Activated T-cell treated with anti-CD3 and anti-CD28 coated beads, Interleukin-2, amount 50 U/mL, for 72 hours (primary cell): ENCODE data around the gene HAPLN3. TPM values are rescaled to one million over a fixed set of nuclear protein-coding genes. Genes with fewer than 3 reads are reported as not detected.
A peak's percentile ranks its signal among the peaks of the same experiment; 100 is the strongest.
"Not testable (repeated sequence)": the region's sequence is repeated elsewhere in the genome, so short reads cannot be mapped to it uniquely, and the experiment has no call there.

Source experiments
- ATAC-seq, 2 donors: fragments of 150-1000 bp; cut with Tn5 transposase; replicated peaks in 1 of 2; 2 replicates each; pipeline ENCODE4 v1.10.0; 2021; ENCODE audit warnings: moderate library complexity in 2 of 2, mild to moderate bottlenecking in 1 of 2
- DNase-seq, 2 donors: peaks; one replicate each; pipeline ENCODE4 v3.0.0; 2021 to 2022; ENCODE audit warnings: mixed read lengths in 1 of 2
- H3K27ac Mint-ChIP-seq: one replicate; pipeline ENCODE4 v1.8.0; 2022; ENCODE audit warnings: mild to moderate bottlenecking, moderate library complexity, mixed read lengths
- H3K27me3 Mint-ChIP-seq: one replicate; pipeline ENCODE4 v1.8.0; 2022; ENCODE audit warnings: low read depth, mixed read lengths
- H3K36me3 Mint-ChIP-seq, 2 donors: one replicate each; pipeline ENCODE4 v1.8.0; 2022; ENCODE audit warnings: mixed read lengths in 2 of 2, mild to moderate bottlenecking in 1 of 2; ENCODE audit not compliant: insufficient read depth in 2 of 2
- H3K4me1 Mint-ChIP-seq: one replicate; pipeline ENCODE4 v1.8.0; 2022; ENCODE audit warnings: low read depth, mixed read lengths
- H3K4me3 Mint-ChIP-seq, 2 donors: one replicate each; pipeline ENCODE4 v1.8.0; 2022; ENCODE audit warnings: mild to moderate bottlenecking in 2 of 2, mixed read lengths in 2 of 2, moderate library complexity in 2 of 2
- H3K9me3 Mint-ChIP-seq, 2 donors: one replicate each; pipeline ENCODE4 v1.8.0; 2022; ENCODE audit warnings: mixed read lengths in 2 of 2
- total RNA-seq, 2 donors: library from RNA; stranded (reverse); gene quantifications; one replicate each; pipeline ENCODE4 v1.2.3, GENCODE V29; 2022

Gene HAPLN3
- total RNA-seq, 2 donors from 2014 or later = 82.5 to 114 TPM

DNA sequence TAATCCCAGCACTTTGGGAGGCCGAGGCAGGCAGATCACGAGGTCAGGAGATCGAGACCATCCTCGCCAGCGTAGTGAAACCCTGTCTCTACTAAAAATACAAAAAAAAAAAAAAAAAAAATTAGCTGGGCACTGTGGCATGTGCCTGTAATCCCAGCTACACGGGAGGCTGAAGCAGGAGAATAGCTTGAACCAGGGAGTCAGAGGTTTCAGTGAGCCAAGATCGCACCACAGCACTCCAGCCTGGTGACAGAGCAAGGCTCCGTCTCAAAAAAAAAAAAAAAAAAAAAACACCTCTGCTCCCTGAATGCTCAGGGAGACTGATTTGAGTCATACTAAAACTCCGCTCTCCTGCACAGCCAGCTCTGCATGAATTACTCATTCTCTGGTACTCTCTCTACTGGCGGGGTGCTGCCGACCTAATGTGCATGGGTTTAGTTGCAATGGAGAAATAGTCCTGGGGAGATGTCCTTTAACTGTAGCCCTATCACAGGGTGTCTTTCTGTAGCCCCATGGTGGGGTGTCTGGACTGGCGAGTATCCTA is 25.6 kb upstream of the HAPLN3 start:
- ATAC-seq (peak; percentile 82 to 85), DNase-seq (peak; percentile 62 to 67)
- H3K27me3 Mint-ChIP-seq, H3K9me3 Mint-ChIP-seq, H3K27ac Mint-ChIP-seq, H3K36me3 Mint-ChIP-seq: not testable (repeated sequence)
- Mint-ChIP-seq H3K4me1 (peaks cover 44% of the 10 kb centered on the region), H3K4me3 (peak overlapping the region; percentile 43 to 48)

DNA sequence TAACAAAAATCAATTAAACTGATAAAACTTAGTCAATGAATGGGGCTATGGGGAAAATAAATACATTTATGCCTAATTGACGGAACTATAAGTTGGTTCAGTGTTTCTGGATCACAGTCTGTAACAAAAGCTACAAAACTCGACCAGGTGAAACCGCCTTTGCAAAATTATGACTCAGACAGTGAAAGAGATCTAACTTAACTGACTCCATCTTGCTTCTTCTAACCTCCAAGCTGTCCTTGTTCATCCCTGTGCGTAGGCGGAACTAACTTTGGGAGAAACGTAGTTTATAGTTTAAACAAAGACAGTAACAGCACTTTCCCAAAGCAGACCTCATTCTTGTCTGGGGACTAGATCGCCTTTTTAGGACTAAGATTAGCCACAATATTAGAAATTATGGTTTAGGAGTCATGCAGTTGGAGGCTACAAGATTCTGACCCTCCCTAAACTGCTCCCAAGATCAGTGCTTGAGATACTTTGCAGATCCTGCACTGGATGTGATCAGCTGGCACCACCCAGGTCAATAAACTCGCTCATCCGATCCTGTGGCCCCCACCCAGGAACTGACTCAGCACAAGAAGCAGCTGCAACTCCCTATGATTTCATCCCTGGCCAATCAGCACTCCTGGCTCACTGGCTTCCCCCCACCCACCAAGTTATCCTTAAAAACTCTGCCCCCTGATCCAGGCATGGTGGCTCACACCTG is 25.0 kb upstream of the HAPLN3 start:
- peaks cover 44% of the 10 kb centered on the region for H3K4me1 Mint-ChIP-seq
- ATAC-seq (no peak), DNase-seq (no peak)
- H3K27me3 Mint-ChIP-seq = no peaks in the 10 kb centered on the region
- H3K36me3 Mint-ChIP-seq = no peaks in the 10 kb centered on the region
- no peak overlapping the region for H3K27ac Mint-ChIP-seq
- no peaks in the 10 kb centered on the region for H3K9me3 Mint-ChIP-seq
- H3K4me3 Mint-ChIP-seq = peak overlapping the region; percentile 43 to 48

GRCh38 chr15:88918738-88919137 is 23.4 kb upstream of the HAPLN3 start:
- Mint-ChIP-seq H3K36me3 (no peaks in the 10 kb centered on the region), H3K9me3 (no peaks in the 10 kb centered on the region), H3K27me3 (no peaks in the 10 kb centered on the region), H3K27ac (no peak overlapping the region), H3K4me1 (peaks cover 44% of the 10 kb centered on the region), H3K4me3 (peak overlapping the region; percentile 54 to 60)
- ATAC-seq = peak; percentile 87 to 90
- peak; percentile 71 to 73 for DNase-seq

DNA sequence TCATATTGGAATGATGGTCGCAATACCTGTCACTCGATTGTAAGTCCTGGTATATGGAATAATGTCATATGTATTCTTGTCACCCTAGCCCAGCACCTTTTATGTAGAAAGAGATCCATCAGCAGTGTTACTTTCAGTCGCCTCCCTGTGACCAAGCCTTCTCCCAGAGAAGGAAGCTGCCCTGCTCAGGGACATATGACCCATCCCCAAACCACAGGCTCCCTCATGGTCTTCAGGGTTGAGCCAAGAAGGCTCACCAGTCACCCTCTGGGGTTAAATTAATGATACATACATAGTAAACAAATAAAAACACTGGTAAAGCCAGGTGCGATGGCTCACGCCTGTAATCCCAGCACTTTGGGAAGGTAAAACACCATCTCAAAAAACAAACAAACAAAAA is 22.4 kb upstream of the HAPLN3 start:
- no peak overlapping the region for H3K4me3 Mint-ChIP-seq
- H3K4me1 Mint-ChIP-seq = peaks cover 49% of the 10 kb centered on the region
- DNase-seq (no peak), ATAC-seq (no peak)
- no peak overlapping the region for H3K27ac Mint-ChIP-seq
- no peaks in the 10 kb centered on the region for H3K36me3 Mint-ChIP-seq
- no peaks in the 10 kb centered on the region for H3K9me3 Mint-ChIP-seq
- H3K27me3 Mint-ChIP-seq = no peaks in the 10 kb centered on the region

- no peak overlapping the region for H3K27ac Mint-ChIP-seq
- peaks cover 50% of the 10 kb centered on the region for H3K4me1 Mint-ChIP-seq
- no peaks in the 10 kb centered on the region for H3K9me3 Mint-ChIP-seq
- ATAC-seq (no peak), DNase-seq (no peak)
- no peak overlapping the region for H3K4me3 Mint-ChIP-seq
- no peaks in the 10 kb centered on the region for H3K27me3 Mint-ChIP-seq
- no peaks in the 10 kb centered on the region for H3K36me3 Mint-ChIP-seq
Observed at GRCh38 chr15:88915354-88915753, 20.0 kb upstream of the HAPLN3 start.

DNA sequence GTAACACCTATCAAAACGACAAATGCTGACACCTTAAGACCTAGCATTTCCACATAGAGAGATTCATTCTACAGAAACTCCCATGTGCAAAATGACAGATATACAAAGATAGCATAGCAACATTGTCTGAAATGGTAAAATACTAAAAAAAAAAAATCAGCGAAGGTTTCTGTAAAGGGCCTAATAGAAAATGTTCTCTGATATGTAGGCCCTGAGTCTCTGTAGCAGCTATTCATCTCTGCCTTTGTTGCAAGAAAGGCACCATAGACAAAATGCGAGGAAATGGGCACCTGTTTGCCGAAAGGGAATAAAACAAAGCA is 18.5 kb upstream of the HAPLN3 start:
- Mint-ChIP-seq H3K27me3 (no peaks in the 10 kb centered on the region), H3K4me3 (peak overlapping the region; percentile 90 to 100), H3K36me3 (no peaks in the 10 kb centered on the region), H3K4me1 (peaks cover 42% of the 10 kb centered on the region), H3K27ac (peak overlapping the region; percentile 98), H3K9me3 (no peaks in the 10 kb centered on the region)
- DNase-seq (no peak), ATAC-seq (no peak)

- Mint-ChIP-seq H3K4me3 (peak within 1 kb of the TSS; percentile 90 to 100), H3K27ac (peak within 1 kb of the TSS; percentile 98), H3K4me1 (peaks cover 36% of the 10 kb centered on the region), H3K36me3 (no peaks in the 10 kb centered on the region), H3K27me3 (no peaks in the 10 kb centered on the region), H3K9me3 (no peaks in the 10 kb centered on the region)
- DNase-seq = peak; percentile 79 to 83
- peak; percentile 94 for ATAC-seq
Observed at GRCh38 chr15:88913017-88913849, 17.9 kb upstream of the HAPLN3 start, which contains the start of gene MFGE8. Gene MFGE8, minus strand, starts transcription at chr15:88913379. Its CDS starts 60 bp downstream, at chr15:88913319.

DNA sequence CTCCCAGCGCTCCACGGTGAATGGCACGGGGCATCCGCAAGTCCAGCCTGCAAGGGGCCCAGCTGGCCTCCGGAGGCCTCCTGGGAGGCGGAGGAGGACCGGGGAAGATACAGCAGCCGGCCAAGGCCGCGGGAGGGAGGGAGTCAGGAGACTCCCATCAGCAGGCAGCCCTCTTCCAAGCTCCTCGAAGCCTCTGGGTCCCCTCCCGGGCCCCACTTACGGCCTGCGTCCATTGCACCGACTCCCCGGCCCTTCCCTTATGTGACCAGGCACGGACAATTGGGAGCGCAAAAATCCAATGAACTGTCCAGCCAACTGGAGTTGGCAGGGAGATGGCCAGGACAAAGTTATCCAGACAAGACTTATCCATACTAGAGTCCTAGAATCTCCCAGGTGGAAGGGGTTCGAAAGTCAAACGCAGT is 17.2 kb upstream of the HAPLN3 start:
- no peaks in the 10 kb centered on the region for H3K27me3 Mint-ChIP-seq
- no peak overlapping the region for H3K27ac Mint-ChIP-seq

GRCh38 chr15:88911766-88912118 is 16.4 kb upstream of the HAPLN3 start:
- no peak for ATAC-seq
- Mint-ChIP-seq H3K27ac (no peak overlapping the region), H3K4me1 (peaks cover 27% of the 10 kb centered on the region), H3K4me3 (peak overlapping the region; percentile 90 to 100), H3K36me3 (no peaks in the 10 kb centered on the region), H3K27me3 (no peaks in the 10 kb centered on the region), H3K9me3 (no peaks in the 10 kb centered on the region)
- DNase-seq = no peak

More for the DNA sequence above, 17.2 kb upstream of the HAPLN3 start:
- Mint-ChIP-seq H3K9me3 (no peaks in the 10 kb centered on the region), H3K4me3 (peak overlapping the region; percentile 90 to 100), H3K4me1 (peaks cover 29% of the 10 kb centered on the region), H3K36me3 (no peaks in the 10 kb centered on the region)
- DNase-seq = no peak
- ATAC-seq = no peak

- Mint-ChIP-seq H3K4me3 (no peak overlapping the region), H3K27me3 (no peaks in the 10 kb centered on the region), H3K4me1 (peaks cover 29% of the 10 kb centered on the region), H3K27ac (no peak overlapping the region), H3K36me3 (no peaks in the 10 kb centered on the region), H3K9me3 (no peaks in the 10 kb centered on the region)
- DNase-seq (no peak), ATAC-seq (no peak)
Observed at GRCh38 chr15:88909956-88910831, 14.8 kb upstream of the HAPLN3 start.

- H3K4me3 Mint-ChIP-seq = no peak overlapping the region
- H3K4me1 Mint-ChIP-seq = peaks cover 41% of the 10 kb centered on the region
- H3K27me3 Mint-ChIP-seq = no peaks in the 10 kb centered on the region
Observed at GRCh38 chr15:88908697-88909621, 13.6 kb upstream of the HAPLN3 start.

GRCh38 chr15:88908123-88908522 is 12.8 kb upstream of the HAPLN3 start:
- Mint-ChIP-seq H3K27me3 (no peaks in the 10 kb centered on the region), H3K36me3 (no peaks in the 10 kb centered on the region), H3K4me1 (peaks cover 44% of the 10 kb centered on the region), H3K27ac (no peak overlapping the region), H3K4me3 (no peak overlapping the region), H3K9me3 (no peaks in the 10 kb centered on the region)
- DNase-seq = no peak
- no peak for ATAC-seq

More at GRCh38 chr15:88908697-88909621, 13.6 kb upstream of the HAPLN3 start:
- no peaks in the 10 kb centered on the region for H3K9me3 Mint-ChIP-seq
- DNase-seq (no peak), ATAC-seq (no peak)
- H3K36me3 Mint-ChIP-seq = no peaks in the 10 kb centered on the region
- H3K27ac Mint-ChIP-seq = no peak overlapping the region
